CD4-positive, alpha-beta T cell treated with Interleukin-4 for 4 hours (primary cell): Measurements from ENCODE around the gene ALDH16A1.
A peak's percentile ranks its signal among the peaks of the same experiment; 100 is the strongest.
"Not testable (repeated sequence)": the region's sequence is repeated elsewhere in the genome, so short reads cannot be mapped to it uniquely, and the experiment has no call there.

ENCODE experiments used
- DNase-seq: peaks from one replicate; pipeline ENCODE4 v3.0.0-alpha.2; 2020

The ALDH16A1 gene

GRCh38 chr19:49441960-49442350 is 11.1 kb upstream of the ALDH16A1 start:
- DNase-seq = no peak

GRCh38 chr19:49442354-49442753 is 10.7 kb upstream of the ALDH16A1 start:
- DNase-seq = no peak

GRCh38 chr19:49442771-49443365 is 10.2 kb upstream of the ALDH16A1 start:
- no peak for DNase-seq

GRCh38 chr19:49443366-49444099 is 9.5 kb upstream of the ALDH16A1 start:
- peak; percentile 92 for DNase-seq

GRCh38 chr19:49444100-49444700 is 8.8 kb upstream of the ALDH16A1 start:
- DNase-seq = not testable (repeated sequence)

- no peak for DNase-seq
Observed at GRCh38 chr19:49445997-49446396, 7.0 kb upstream of the ALDH16A1 start.

GRCh38 chr19:49447485-49448431 is 5.3 kb upstream of the ALDH16A1 start:
- DNase-seq = no peak

- no peak for DNase-seq
Observed at GRCh38 chr19:49448432-49448786, 4.6 kb upstream of the ALDH16A1 start.

GRCh38 chr19:49450405-49450804 is 2.6 kb upstream of the ALDH16A1 start:
- no peak for DNase-seq

- DNase-seq = peak; percentile 99
Observed at GRCh38 chr19:49451430-49452181, 1.4 kb upstream of the ALDH16A1 start, which contains the start of gene PIH1D1. TSS of gene PIH1D1 (minus strand) at chr19:49451814. CDS start at chr19:49451574, 240 bp downstream.

GRCh38 chr19:49453757-49454240 is 774 bp downstream of the ALDH16A1 start:
- DNase-seq = no peak

- DNase-seq = no peak
Observed at GRCh38 chr19:49455773-49456172, 2.7 kb downstream of the ALDH16A1 start.

GRCh38 chr19:49456326-49456725 is 3.3 kb downstream of the ALDH16A1 start:
- DNase-seq = no peak

- no peak for DNase-seq
Observed at GRCh38 chr19:49458567-49458903, 5.5 kb downstream of the ALDH16A1 start.

- DNase-seq = no peak
Observed at GRCh38 chr19:49459388-49459787, 6.4 kb downstream of the ALDH16A1 start.

GRCh38 chr19:49461130-49461529 is 8.1 kb downstream of the ALDH16A1 start:
- DNase-seq = not testable (repeated sequence)

GRCh38 chr19:49461656-49462055 is 8.6 kb downstream of the ALDH16A1 start:
- DNase-seq = no peak

GRCh38 chr19:49462492-49462891 is 9.5 kb downstream of the ALDH16A1 start:
- DNase-seq = no peak

GRCh38 chr19:49463960-49464740 is 11.1 kb downstream of the ALDH16A1 start:
- DNase-seq = no peak

GRCh38 chr19:49465371-49465770 is 12.3 kb downstream of the ALDH16A1 start:
- DNase-seq = no peak

GRCh38 chr19:49468199-49468598 is 15.2 kb downstream of the ALDH16A1 start:
- DNase-seq = no peak
